Measurements from ENCODE around the gene C7. TPM values are rescaled to one million over a fixed set of nuclear protein-coding genes. Genes with fewer than 3 reads are reported as not detected.

The C7 gene
- total and polyA plus RNA-seq, 2 of the 13 experiments (the other 11 are each of a cell fraction or from before 2014, with no cell fraction given): 1.7 to 3.5 TPM

- TF ChIP-seq PATZ1 (CRISPR knock-in tag; IDR thresholded peaks at IDR 0.05) (peak; percentile 24), ATM (IDR thresholded peaks at IDR 0.05; ENCODE audit: borderline replicate concordance) (no peak), ZC3H13 (CRISPR knock-in tag; IDR thresholded peaks at IDR 0.05) (no peak), ZNF280D (CRISPR knock-in tag; IDR thresholded peaks at IDR 0.05) (no peak; the same call in 1 of the 2 replicates), MYPOP (CRISPR knock-in tag; IDR thresholded peaks at IDR 0.05) (no peak), TIGD3 (CRISPR knock-in tag; IDR thresholded peaks at IDR 0.05; ENCODE audit: borderline replicate concordance) (no peak), ZNF580 (CRISPR knock-in tag; IDR thresholded peaks at IDR 0.05; ENCODE audit: borderline replicate concordance, low read depth) (peak; percentile 47; the same call in 1 of the 2 replicates), CHD2 (IDR thresholded peaks at IDR 0.05; ENCODE audit: low read depth, low read length) (no peak), ZNF761 (CRISPR knock-in tag; conservative IDR thresholded peaks at IDR 0.05) (0 out of 2 replicates have a peak, but pooled peaks have one; percentile 57), GPBP1L1 (CRISPR knock-in tag; IDR thresholded peaks at IDR 0.05) (no peak), HNRNPUL1 (IDR thresholded peaks at IDR 0.05; ENCODE audit: low read depth, low read length) (no peak), ATF7-NPFF (CRISPR knock-in tag; IDR thresholded peaks at IDR 0.05; ENCODE audit: low read depth) (no peak), DMTF1 (CRISPR knock-in tag; IDR thresholded peaks at IDR 0.05) (no peak), ZNF180 (CRISPR knock-in tag; IDR thresholded peaks at IDR 0.05; ENCODE audit: borderline replicate concordance, low read depth) (no peak)
Measured at GRCh38 chr5:40991168-40991980, 82.1 kb downstream of the C7 start (continued).
